Measurements from ENCODE around the gene MCFD2.

DNA sequence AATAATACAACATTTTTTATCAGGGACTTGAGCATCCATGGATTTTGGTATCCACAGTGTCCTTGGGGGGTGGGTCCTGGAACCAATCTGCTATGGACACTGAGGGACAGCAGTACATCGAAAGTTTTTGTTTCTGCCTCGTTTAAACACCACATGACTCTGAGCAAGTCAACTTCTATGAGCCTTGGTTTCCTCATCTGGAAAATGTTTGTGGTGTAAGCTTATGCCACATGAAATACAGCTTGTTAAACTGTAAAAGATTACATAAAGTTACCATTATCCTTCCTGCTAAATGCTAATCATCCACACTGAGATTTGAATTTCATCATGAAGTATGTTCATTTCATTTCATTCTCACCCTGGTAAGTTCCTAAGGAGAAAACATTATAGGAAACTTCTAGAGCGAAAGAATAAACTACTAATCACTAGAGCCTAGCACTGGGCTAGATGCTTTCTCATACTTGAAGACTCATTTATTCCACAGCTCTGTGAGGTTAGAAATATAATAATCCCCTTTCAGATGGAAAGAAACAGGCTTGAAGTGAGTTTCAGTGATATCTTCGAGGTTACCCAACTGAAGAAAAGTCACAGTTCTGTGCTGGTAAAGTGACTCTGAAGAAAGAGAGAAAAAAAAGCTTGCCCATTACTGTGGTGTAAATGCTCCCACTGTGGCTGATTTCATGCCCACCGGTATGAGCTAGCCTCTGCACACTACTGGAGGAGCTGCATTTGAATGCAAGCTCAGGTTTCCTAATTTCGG is 29.2 kb downstream of the MCFD2 start:
- no peak for TF ChIP-seq POLR2A (IDR thresholded peaks at IDR 0.05)
- TF ChIP-seq CTCF (IDR thresholded peaks at IDR 0.05) = no peak

Measured in adrenal gland (tissue), 5 donors.